ENCODE results near the gene TCN2.
A peak's percentile ranks its signal among the peaks of the same experiment; 100 is the strongest.
"Not testable (repeated sequence)": the region's sequence is repeated elsewhere in the genome, so short reads cannot be mapped to it uniquely, and the experiment has no call there.

TCN2 gene

DNA sequence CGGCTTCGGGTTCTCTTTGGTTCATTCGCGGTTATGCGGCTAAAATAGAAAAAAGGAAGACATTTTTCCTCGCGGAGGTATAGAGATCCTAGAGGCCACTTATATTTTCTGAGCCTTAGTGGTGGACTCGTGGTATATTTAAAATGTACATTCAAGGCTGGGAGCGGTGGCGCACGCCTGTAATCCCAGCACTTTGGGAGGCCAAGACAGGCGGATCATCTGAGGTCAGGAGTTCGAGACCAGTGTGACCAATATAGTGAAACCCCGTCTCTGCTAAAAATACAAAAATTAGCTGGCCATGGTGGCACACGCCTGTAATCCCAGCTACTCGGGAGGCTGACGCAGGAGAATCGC, 14.6 kb upstream of the TCN2 start:
- H3K9me3 ChIP-seq (ENCODE audit: control insufficient read depth, insufficient read depth, low read length); H3K4me1 ChIP-seq (ENCODE audit: insufficient read depth, low read length): not testable (repeated sequence)
- H3K9ac ChIP-seq (ENCODE audit: low read depth, low read length): peak overlapping the region; percentile 14; the same call in 1 of the 2 replicates
- peaks cover 11% of the 10 kb centered on the region for H3K36me3 ChIP-seq (ENCODE audit: insufficient read depth, low read length)

DNA sequence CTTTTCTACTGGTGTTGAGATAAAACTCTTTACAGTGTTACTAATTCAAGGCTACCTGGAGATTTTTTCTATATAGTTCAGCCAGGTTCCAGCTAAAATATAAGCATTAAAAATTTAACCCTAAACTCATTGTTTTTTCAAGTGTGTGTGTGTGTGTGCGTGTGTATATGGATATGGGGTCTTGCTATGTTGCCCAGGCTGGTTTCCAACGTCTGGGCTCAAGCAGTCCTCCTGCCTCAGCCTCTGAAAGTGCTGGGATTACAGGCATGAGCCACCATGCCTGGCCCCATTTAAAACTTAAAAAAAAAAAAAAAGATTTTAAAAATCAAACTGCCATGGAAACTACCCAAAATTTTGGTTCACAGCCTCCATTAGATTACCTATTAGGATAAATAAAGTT, 10.8 kb upstream of the TCN2 start:
- Histone ChIP-seq H3K4me1 (ENCODE audit: insufficient read depth, low read length) (no peaks in the 10 kb centered on the region), H3K9me3 (ENCODE audit: control insufficient read depth, insufficient read depth, low read length) (no peaks in the 10 kb centered on the region), H3K36me3 (ENCODE audit: insufficient read depth, low read length) (no peaks in the 10 kb centered on the region), H3K9ac (ENCODE audit: low read depth, low read length) (no peak overlapping the region)

DNA sequence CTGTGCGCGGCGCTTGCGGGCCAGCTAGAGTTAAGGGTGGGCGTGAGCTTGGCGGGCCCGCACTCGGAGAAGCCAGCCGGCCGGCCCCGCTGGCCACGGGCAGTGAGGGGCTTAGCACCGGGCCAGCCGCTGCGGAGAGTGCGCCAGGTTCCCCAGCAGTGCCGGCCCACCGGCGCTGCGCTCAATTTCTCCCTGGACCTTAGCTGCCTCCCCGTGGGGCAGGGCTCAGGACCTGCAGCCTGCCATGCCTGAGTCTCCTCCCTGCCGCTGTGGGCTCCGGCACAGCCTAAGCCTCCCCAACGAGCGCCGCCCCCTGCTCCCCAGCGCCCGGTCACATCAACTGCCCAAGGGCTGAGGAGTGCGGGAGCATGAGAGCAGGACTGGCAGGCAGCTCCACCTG, 10.1 kb upstream of the TCN2 start:
- no peaks in the 10 kb centered on the region for H3K9me3 ChIP-seq (ENCODE audit: control insufficient read depth, insufficient read depth, low read length)
- H3K9ac ChIP-seq (ENCODE audit: low read depth, low read length): peak overlapping the region; percentile 28; the same call in 1 of the 2 replicates
- no peaks in the 10 kb centered on the region for H3K4me1 ChIP-seq (ENCODE audit: insufficient read depth, low read length)
- H3K36me3 ChIP-seq (ENCODE audit: insufficient read depth, low read length): no peaks in the 10 kb centered on the region

DNA sequence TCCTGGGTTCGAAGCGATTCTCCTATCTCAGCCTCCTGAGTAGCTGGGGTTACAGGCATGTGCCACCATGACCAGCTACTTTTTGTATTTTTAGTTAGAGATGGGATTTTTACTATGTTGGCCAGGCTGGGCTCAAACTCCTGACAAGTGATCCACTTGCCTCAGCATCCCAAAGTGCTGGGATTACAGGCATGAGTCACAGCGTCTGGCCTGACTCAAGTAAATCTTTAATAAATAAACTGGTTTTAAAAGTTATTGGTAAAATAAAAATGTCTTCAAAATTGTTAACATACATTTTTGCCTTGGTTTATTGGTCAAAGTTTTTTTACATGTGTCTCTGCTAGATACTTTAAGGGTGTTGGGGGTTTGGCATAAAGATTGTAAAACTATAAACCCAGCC, 8.0 kb upstream of the TCN2 start:
- Histone ChIP-seq H3K36me3 (ENCODE audit: insufficient read depth, low read length) (no peaks in the 10 kb centered on the region), H3K4me1 (ENCODE audit: insufficient read depth, low read length) (no peaks in the 10 kb centered on the region), H3K9me3 (ENCODE audit: control insufficient read depth, insufficient read depth, low read length) (no peaks in the 10 kb centered on the region), H3K9ac (ENCODE audit: low read depth, low read length) (no peak overlapping the region)

DNA sequence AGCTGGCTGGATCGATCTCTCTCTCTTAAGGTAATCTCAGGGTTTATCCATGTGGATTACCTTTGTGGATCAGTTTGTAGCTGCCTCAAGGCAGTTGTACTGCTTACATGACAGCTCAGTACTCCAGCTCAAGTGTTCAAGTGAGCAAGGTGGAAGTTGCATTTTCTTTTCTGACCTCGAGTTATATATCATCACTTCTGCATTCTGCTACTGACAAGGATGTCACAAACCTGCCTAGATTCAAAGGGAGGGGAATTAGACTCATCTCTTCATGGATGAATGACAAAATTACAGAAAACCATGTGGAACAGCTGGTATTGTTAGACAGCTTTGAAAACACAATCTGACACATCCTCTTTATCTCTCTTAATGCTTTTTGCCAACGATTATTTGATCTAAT, 6.1 kb upstream of the TCN2 start:
- no peaks in the 10 kb centered on the region for H3K36me3 ChIP-seq (ENCODE audit: insufficient read depth, low read length)
- peaks cover 4% of the 10 kb centered on the region for H3K4me1 ChIP-seq (ENCODE audit: insufficient read depth, low read length)
- no peaks in the 10 kb centered on the region for H3K9me3 ChIP-seq (ENCODE audit: control insufficient read depth, insufficient read depth, low read length)
- H3K9ac ChIP-seq (ENCODE audit: low read depth, low read length): no peak overlapping the region

DNA sequence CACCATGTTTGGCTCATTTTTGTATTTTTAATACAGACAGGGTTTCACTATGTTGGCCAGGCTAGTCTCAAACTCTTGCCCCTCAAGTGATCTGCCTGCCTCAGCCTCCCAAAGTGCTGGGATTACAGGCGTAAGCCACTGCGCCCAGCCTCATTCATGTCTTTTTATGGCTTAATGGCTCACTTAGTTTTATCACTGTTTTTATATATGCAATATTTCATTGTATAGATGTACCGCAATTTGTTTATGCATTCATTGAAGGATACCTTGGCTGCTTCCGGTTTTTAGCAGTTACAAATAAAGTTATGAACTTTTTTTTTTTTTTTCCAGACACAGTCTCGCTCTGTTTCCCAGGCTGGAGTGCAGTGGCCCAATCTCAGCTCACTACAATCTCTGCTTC, 5.5 kb upstream of the TCN2 start:
- Histone ChIP-seq H3K9ac (ENCODE audit: low read depth, low read length) (no peak overlapping the region), H3K9me3 (ENCODE audit: control insufficient read depth, insufficient read depth, low read length) (no peaks in the 10 kb centered on the region), H3K4me1 (ENCODE audit: insufficient read depth, low read length) (peaks cover 6% of the 10 kb centered on the region), H3K36me3 (ENCODE audit: insufficient read depth, low read length) (no peaks in the 10 kb centered on the region)

DNA sequence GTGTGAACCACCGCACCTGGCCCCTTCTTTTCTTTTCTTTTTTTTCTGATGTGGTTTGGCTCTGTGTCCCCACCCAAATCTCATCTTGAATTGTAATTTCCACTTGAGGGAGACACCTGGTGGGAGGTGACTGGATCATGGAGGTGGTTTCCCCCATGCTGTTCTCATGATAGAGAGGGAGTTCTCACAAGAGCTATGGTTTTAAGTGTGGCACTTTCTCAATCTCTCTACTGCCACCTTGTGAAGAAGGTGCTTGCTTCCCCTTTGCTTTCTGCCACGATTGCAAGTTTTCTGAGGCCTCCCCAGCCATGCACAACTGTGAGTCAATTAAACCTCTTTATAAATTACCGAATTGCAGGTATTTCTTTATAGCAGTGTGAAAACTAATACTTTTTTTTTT, 4.9 kb upstream of the TCN2 start:
- H3K9me3 ChIP-seq (ENCODE audit: control insufficient read depth, insufficient read depth, low read length): no peaks in the 10 kb centered on the region
- peaks cover 6% of the 10 kb centered on the region for H3K4me1 ChIP-seq (ENCODE audit: insufficient read depth, low read length)
- no peaks in the 10 kb centered on the region for H3K36me3 ChIP-seq (ENCODE audit: insufficient read depth, low read length)
- no peak overlapping the region for H3K9ac ChIP-seq (ENCODE audit: low read depth, low read length)

DNA sequence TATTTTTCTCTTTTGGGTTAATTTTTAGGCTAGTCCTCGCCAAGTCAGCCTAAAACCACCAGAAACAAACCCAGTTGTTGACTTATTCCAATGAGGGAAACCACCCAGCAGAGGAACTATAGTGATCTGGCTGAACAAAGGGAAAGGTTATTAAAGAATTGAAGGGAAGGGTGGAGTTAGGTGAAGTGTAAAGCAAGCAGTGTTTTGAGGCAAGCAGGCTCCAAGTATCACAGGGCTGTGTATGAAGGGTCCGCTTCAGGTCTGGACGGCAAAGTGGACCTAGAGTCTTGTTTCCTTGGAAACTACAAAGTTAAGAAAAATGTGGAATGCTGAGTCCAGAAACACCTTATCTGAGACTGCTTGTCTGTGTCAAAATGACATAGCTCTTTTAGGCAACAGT, 3.2 kb upstream of the TCN2 start:
- Histone ChIP-seq H3K36me3 (ENCODE audit: insufficient read depth, low read length) (no peaks in the 10 kb centered on the region), H3K9ac (ENCODE audit: low read depth, low read length) (no peak overlapping the region), H3K4me1 (ENCODE audit: insufficient read depth, low read length) (peaks cover 10% of the 10 kb centered on the region), H3K9me3 (ENCODE audit: control insufficient read depth, insufficient read depth, low read length) (no peaks in the 10 kb centered on the region)

DNA sequence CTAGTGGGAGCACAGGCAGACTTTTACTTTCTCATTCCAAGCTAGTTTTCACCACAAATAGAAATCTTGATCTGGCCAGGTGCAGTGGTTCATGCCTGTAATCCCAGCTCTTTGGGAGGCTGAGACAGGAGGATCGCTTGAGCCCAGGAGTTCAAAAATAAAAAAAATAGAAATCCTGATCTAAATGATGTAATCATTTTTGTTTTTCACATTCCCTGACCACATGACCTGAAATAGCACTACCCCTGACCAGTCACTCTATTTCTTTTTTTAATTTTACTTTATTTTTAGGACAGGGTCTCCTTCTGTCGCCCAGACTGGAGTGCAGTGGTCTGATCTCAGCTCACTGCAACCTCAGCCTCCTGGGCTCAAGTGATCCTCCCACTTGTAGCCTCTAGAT, 2.3 kb upstream of the TCN2 start:
- H3K9me3 ChIP-seq (ENCODE audit: control insufficient read depth, insufficient read depth, low read length): no peaks in the 10 kb centered on the region
- peaks cover 18% of the 10 kb centered on the region for H3K4me1 ChIP-seq (ENCODE audit: insufficient read depth, low read length)
- no peaks in the 10 kb centered on the region for H3K36me3 ChIP-seq (ENCODE audit: insufficient read depth, low read length)
- no peak overlapping the region for H3K9ac ChIP-seq (ENCODE audit: low read depth, low read length)

DNA sequence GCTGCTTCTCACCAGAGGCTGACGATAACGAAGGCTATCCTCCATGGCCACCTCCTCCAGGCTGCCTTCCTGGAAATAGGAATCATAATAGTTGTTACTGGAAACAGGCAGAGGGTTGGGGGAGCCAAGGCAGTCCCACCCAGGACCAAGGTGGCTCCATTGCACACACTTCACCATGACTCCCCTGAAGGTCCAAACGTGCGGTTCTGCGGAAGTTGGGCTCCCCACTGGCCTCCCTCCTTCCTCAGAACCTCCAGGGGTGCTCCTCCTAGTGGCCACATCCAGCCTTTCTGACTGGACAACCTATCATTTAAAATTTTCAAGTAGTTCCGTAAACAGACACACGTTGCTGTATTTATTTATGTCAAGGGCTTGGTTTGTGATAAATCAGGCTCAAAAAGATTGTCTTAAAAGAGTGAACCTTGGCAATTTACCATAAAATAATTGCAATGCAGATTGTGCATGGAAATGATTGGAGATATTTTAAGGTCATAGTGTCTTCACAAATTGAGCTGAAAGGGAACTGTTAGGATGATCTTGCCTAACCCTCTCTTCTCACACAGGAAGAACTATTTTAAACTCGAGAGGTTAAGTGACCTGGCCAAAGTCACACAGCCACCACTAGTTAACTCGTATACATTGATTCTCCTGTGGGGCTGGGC, 1.4 kb upstream of the TCN2 start:
- Histone ChIP-seq H3K36me3 (ENCODE audit: insufficient read depth, low read length) (no peaks in the 10 kb centered on the region), H3K9me3 (ENCODE audit: control insufficient read depth, insufficient read depth, low read length) (no peaks in the 10 kb centered on the region), H3K4me1 (ENCODE audit: insufficient read depth, low read length) (peaks cover 23% of the 10 kb centered on the region), H3K9ac (ENCODE audit: low read depth, low read length) (peak overlapping the region; percentile 43)

DNA sequence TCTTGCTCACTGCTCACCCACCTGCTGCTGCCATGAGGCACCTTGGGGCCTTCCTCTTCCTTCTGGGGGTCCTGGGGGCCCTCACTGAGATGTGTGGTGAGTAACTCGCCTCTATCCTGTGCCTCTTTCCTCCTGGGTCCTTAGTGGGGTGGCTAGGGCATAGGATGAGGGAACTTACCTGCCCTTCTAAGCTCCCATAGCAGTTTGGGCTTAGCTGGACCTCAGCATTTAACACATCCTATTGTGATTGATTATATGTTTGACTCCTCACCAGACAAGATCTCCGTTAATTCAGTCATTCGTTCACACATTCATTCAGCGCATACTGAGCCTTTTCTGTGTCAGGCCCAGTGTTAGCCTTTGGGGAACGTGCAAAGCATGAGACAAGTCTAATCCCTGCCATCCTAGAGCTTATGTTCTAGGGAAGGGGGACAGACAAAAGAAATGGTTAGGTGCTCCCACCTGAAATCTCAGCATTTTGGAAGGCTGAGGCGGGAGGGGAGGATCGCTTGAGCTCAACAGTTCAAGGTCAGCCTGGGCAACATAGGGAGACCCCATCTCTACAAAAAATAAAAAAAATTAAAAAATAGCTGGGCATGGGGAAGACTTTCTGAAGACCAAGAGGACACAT, 441 bp downstream of the TCN2 start:
- H3K9ac ChIP-seq (ENCODE audit: low read depth, low read length): peak overlapping the region; percentile 74
- no peaks in the 10 kb centered on the region for H3K9me3 ChIP-seq (ENCODE audit: control insufficient read depth, insufficient read depth, low read length)
- peaks cover 3% of the 10 kb centered on the region; the same call in 1 of the 2 replicates for H3K36me3 ChIP-seq (ENCODE audit: insufficient read depth, low read length)
- H3K4me1 ChIP-seq (ENCODE audit: insufficient read depth, low read length): peaks cover 23% of the 10 kb centered on the region

DNA sequence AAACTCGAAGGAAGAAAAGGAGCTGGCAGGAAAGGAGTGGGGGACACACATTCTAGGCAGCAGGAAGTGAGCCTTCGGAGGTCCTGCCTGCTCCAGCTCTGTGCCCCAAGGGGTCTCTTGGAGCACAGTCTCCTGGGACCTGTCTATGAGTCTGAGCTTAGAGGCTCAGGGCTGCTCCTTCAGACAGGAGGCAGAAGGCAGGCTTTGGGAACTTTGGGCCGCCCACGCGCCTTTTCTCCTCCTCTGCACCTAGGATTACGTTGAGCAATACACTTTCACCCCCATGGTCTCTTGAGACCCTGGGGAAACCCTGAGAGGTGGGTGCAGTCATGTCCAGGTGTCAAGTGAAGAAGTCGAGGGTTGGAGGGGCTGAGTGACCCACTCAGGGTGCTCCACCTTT, 965 bp downstream of the TCN2 start:
- peaks cover 23% of the 10 kb centered on the region for H3K4me1 ChIP-seq (ENCODE audit: insufficient read depth, low read length)
- H3K36me3 ChIP-seq (ENCODE audit: insufficient read depth, low read length): peaks cover 3% of the 10 kb centered on the region; the same call in 1 of the 2 replicates
- peak overlapping the region; percentile 74; the same call in 1 of the 2 replicates for H3K9ac ChIP-seq (ENCODE audit: low read depth, low read length)
- no peaks in the 10 kb centered on the region for H3K9me3 ChIP-seq (ENCODE audit: control insufficient read depth, insufficient read depth, low read length)

DNA sequence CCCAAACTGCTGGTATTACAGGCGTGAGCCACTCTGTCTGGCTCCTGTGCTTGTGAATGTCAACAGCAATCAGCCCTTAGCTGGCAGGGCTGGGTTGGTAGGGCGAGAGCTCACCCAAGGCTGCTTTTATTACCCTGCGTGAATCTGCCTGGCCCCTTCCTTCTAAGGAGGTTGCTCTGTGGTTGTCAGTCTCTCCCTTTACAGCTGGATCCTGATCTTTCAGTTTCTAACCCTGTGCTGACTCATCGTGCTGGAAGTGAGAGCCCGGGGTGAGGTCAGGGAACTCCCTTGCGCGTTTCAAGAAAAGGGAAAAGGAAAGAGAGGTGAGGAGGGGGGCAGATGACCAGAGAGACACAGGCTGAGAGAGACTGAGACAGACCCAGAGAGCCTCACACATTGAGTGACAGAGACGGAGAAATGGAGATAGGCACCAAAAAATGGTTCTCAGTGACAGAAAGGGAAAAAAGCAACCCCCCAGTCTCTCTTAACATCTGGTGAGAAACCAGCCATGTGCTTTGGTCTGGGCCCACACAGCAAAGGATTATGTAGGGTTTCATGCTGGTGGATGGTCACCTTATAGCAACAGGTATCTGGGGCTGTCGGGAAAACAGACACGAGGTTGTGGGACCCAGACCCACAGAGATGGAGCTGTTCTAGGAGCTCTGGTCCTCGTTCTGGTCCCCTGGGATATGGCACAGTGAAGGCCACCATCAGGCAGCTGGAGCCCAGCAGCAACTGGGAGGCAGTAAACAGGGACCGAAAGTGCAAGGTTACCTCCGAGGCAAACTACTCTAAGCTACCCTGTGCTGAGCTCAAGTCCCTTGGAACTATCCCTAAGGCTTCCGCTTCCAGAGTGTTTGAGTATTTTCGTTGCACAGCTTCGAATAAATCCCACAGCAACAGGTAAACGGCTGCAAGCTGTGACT, 2.5 kb downstream of the TCN2 start:
- H3K9ac ChIP-seq (ENCODE audit: low read depth, low read length): no peak overlapping the region
- H3K36me3 ChIP-seq (ENCODE audit: insufficient read depth, low read length): peaks cover 8% of the 10 kb centered on the region; the same call in 1 of the 2 replicates
- peaks cover 23% of the 10 kb centered on the region for H3K4me1 ChIP-seq (ENCODE audit: insufficient read depth, low read length)
- H3K9me3 ChIP-seq (ENCODE audit: control insufficient read depth, insufficient read depth, low read length): no peaks in the 10 kb centered on the region

DNA sequence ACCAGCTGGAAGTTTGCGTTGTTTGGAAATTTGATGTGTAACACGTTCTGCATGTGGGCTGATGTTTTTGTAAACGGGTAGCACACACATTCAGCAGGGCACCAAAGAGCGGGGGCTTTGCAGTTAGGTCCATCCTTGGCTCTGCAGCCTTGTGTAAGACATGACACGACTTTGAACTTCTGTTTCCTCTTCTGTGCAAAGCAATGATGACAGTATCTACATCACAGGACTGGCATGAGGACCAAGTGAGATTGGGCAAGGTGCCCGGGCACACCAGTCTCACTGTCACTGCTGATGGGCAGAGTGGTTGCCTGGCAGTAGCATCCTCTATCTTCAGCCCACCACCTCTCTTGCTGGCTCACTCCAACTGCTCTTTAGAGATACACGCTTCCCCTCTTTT, 3.3 kb downstream of the TCN2 start:
- H3K9me3 ChIP-seq (ENCODE audit: control insufficient read depth, insufficient read depth, low read length): no peaks in the 10 kb centered on the region
- peaks cover 23% of the 10 kb centered on the region for H3K4me1 ChIP-seq (ENCODE audit: insufficient read depth, low read length)
- H3K36me3 ChIP-seq (ENCODE audit: insufficient read depth, low read length): peaks cover 8% of the 10 kb centered on the region; the same call in 1 of the 2 replicates
- no peak overlapping the region for H3K9ac ChIP-seq (ENCODE audit: low read depth, low read length)

Data from ES-I3 (cell line).